HL-60 (cell line): Measurements from ENCODE around the gene PARL.

Experiments
- DNase-seq, 2 experiments: peaks; one replicate each; pipeline ENCODE4 v3.0.0-alpha.2; 2010 to 2020; ENCODE audit warnings: low read depth in 1 of 2, low spot score in 1 of 2
- H3K27ac ChIP-seq: fragments of 250-450 bp; sonication (Bioruptor Pico); replicated peaks from 2 replicates; pipeline ENCODE4 v1.5.1; 2020; ENCODE audit warnings: mild to moderate bottlenecking, moderate library complexity
- H3K27me3 ChIP-seq: fragments of 250-450 bp; sonication (Bioruptor Pico); 2 replicates; pipeline ENCODE4 v1.5.1; 2021; ENCODE audit warnings: mild to moderate bottlenecking, moderate library complexity; ENCODE audit not compliant: insufficient read depth, poor library complexity, severe bottlenecking
- H3K4me3 ChIP-seq: replicated peaks from 2 replicates; pipeline ENCODE4 v1.5.1; 2011; ENCODE audit warnings: mild to moderate bottlenecking, control low read depth, low read length; ENCODE audit not compliant: insufficient read depth
- CTCF ChIP-seq: IDR thresholded peaks from one replicate; pipeline ENCODE4 v1.5.1; 2011; ENCODE audit warnings: low read length, control low read depth, inconsistent platforms; ENCODE audit not compliant: insufficient read depth
- GABPA ChIP-seq: IDR thresholded peaks from 2 replicates; pipeline ENCODE4 v1.6.1; 2012; ENCODE audit warnings: low read depth
- POLR2AphosphoS5 ChIP-seq: IDR thresholded peaks from 2 replicates; pipeline ENCODE4 v1.6.1; 2012; ENCODE audit warnings: low read depth
- REST ChIP-seq: IDR thresholded peaks from 2 replicates; pipeline ENCODE4 v1.6.1; 2012; ENCODE audit warnings: low read depth; ENCODE audit not compliant: insufficient replicate concordance
- SPI1 ChIP-seq: IDR thresholded peaks from 2 replicates; pipeline ENCODE4 v1.6.1; 2012; ENCODE audit warnings: low read depth, mild to moderate bottlenecking, borderline replicate concordance

The PARL gene

GRCh38 chr3:183817639-183818038 lies 67.0 kb downstream of the PARL start:
- H3K4me3 ChIP-seq, result no peak overlapping the region
- TF ChIP-seq SPI1, result no peak
- no peak for TF ChIP-seq REST
- TF ChIP-seq CTCF, result no peak
- no peak for TF ChIP-seq GABPA
- TF ChIP-seq POLR2AphosphoS5, result no peak
- no peak overlapping the region for H3K27ac ChIP-seq
- DNase-seq, result peak in 1 of 2 experiments; percentile 12
- no peaks in the 10 kb centered on the region for H3K27me3 ChIP-seq

- Histone ChIP-seq H3K27me3 (no peaks in the 10 kb centered on the region), H3K4me3 (no peak overlapping the region), H3K27ac (no peak overlapping the region)
- DNase-seq, result no peak
- TF ChIP-seq CTCF, result no peak
- 0 out of 2 replicates have a peak, but pooled peaks have one; percentile 5 for TF ChIP-seq POLR2AphosphoS5
- no peak for TF ChIP-seq GABPA
Observed at GRCh38 chr3:183816681-183817510, 67.8 kb downstream of the PARL start.

- TF ChIP-seq CTCF (no peak), SPI1 (no peak), GABPA (no peak), REST (no peak), POLR2AphosphoS5 (no peak)
- no peak overlapping the region for H3K4me3 ChIP-seq
- no peak overlapping the region for H3K27ac ChIP-seq
- H3K27me3 ChIP-seq, result no peaks in the 10 kb centered on the region
- no peak for DNase-seq
Observed at GRCh38 chr3:183815951-183816475, 68.7 kb downstream of the PARL start.

- Histone ChIP-seq H3K27me3 (no peaks in the 10 kb centered on the region), H3K27ac (no peak overlapping the region), H3K4me3 (no peak overlapping the region)
- no peak for DNase-seq
- TF ChIP-seq POLR2AphosphoS5 (no peak), GABPA (no peak), SPI1 (no peak), REST (no peak)
Observed at GRCh38 chr3:183815563-183815940, 69.1 kb downstream of the PARL start.
